ENCODE data around the gene PITPNM3.

- TF ChIP-seq POLR2A (IDR thresholded peaks at IDR 0.05) = no peak
- TF ChIP-seq, protein P1, sequence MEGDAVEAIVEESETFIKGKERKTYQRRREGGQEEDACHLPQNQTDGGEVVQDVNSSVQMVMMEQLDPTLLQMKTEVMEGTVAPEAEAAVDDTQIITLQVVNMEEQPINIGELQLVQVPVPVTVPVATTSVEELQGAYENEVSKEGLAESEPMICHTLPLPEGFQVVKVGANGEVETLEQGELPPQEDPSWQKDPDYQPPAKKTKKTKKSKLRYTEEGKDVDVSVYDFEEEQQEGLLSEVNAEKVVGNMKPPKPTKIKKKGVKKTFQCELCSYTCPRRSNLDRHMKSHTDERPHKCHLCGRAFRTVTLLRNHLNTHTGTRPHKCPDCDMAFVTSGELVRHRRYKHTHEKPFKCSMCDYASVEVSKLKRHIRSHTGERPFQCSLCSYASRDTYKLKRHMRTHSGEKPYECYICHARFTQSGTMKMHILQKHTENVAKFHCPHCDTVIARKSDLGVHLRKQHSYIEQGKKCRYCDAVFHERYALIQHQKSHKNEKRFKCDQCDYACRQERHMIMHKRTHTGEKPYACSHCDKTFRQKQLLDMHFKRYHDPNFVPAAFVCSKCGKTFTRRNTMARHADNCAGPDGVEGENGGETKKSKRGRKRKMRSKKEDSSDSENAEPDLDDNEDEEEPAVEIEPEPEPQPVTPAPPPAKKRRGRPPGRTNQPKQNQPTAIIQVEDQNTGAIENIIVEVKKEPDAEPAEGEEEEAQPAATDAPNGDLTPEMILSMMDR (IDR thresholded peaks at IDR 0.05) = no peak
Observed at GRCh38 chr17:6460531-6461161, 95.7 kb downstream of the PITPNM3 start.
